ENCODE data around the gene ZNF2.

GRCh38 chr2:95220449-95220848 lies 54.8 kb downstream of the ZNF2 start:
- TF ChIP-seq, protein P1, sequence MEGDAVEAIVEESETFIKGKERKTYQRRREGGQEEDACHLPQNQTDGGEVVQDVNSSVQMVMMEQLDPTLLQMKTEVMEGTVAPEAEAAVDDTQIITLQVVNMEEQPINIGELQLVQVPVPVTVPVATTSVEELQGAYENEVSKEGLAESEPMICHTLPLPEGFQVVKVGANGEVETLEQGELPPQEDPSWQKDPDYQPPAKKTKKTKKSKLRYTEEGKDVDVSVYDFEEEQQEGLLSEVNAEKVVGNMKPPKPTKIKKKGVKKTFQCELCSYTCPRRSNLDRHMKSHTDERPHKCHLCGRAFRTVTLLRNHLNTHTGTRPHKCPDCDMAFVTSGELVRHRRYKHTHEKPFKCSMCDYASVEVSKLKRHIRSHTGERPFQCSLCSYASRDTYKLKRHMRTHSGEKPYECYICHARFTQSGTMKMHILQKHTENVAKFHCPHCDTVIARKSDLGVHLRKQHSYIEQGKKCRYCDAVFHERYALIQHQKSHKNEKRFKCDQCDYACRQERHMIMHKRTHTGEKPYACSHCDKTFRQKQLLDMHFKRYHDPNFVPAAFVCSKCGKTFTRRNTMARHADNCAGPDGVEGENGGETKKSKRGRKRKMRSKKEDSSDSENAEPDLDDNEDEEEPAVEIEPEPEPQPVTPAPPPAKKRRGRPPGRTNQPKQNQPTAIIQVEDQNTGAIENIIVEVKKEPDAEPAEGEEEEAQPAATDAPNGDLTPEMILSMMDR (IDR thresholded peaks at IDR 0.05): no peak
- no peak for TF ChIP-seq POLR2A (IDR thresholded peaks at IDR 0.05)

Data from heart left ventricle (tissue), 13 donors.